ENCODE data around the gene KRT7. TPM values are rescaled to one million over a fixed set of nuclear protein-coding genes. Genes with fewer than 3 reads are reported as not detected.

Gene KRT7
- total and polyA plus RNA-seq, 4 donors = 0.37 to 9.9 (median 7.0) TPM

DNA sequence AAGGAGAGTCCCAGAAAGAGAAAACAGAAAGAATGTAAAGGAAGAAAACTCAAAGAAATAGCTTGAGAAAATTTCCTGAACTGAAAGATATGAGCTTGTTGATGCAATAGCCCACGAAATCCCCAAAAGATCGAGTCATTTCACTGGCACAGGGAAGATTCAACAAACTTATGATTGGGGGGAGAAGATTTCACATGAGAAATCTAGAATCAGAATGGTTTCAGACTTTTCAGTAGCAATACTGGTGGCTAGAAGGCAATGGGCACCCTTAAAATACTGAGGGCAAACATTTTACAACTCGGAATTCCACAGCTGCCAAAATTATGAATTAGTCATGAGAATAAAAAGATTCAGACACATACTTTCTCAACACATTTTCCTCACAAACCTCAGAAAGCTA is 8.9 kb upstream of the KRT7 start:
- Histone ChIP-seq H3K9me3 (ENCODE audit: control insufficient read depth in 4 of 4, low read length in 3 of 4) (no peaks in the 10 kb centered on the region), H3K36me3 (ENCODE audit: control insufficient read depth in 4 of 4, insufficient read depth in 3 of 4, low read depth in 1 of 4, low read length in 3 of 4) (no peaks in the 10 kb centered on the region), H3K9ac (ENCODE audit: low read depth in 1 of 2, low read length in 2 of 2) (no peak overlapping the region), H3K27me3 (ENCODE audit: control insufficient read depth in 4 of 4, insufficient read depth in 4 of 4, low read length in 3 of 4) (peaks cover 0 to 13% (median 4%) of the 10 kb centered on the region in 4 donors), H3K4me3 (ENCODE audit: low read depth in 1 of 3, low read length in 3 of 3) (no peak overlapping the region), H3K4me1 (ENCODE audit: control insufficient read depth in 4 of 4, insufficient read depth in 4 of 4, low read length in 3 of 4) (no peaks in the 10 kb centered on the region), H3K27ac (ENCODE audit: low read depth in 1 of 2, low read length in 2 of 2) (no peak overlapping the region)
- no peak for DNase-seq (ENCODE audit: low spot score)
- 68% methylated on average over 3 of the region's 3 CpGs for WGBS
- no peak for TF ChIP-seq ATF3 (IDR thresholded peaks at IDR 0.05)
- no peak for TF ChIP-seq RXRA (IDR thresholded peaks at IDR 0.05)
- TF ChIP-seq ZBTB33 (IDR thresholded peaks at IDR 0.05) = no peak
- no peak for TF ChIP-seq NR2F2 (IDR thresholded peaks at IDR 0.05)
- TF ChIP-seq HNF4A (conservative IDR thresholded peaks at IDR 0.05) = no peak
- no peak for TF ChIP-seq FOXA1 (IDR thresholded peaks at IDR 0.05)
- TF ChIP-seq, protein P1, sequence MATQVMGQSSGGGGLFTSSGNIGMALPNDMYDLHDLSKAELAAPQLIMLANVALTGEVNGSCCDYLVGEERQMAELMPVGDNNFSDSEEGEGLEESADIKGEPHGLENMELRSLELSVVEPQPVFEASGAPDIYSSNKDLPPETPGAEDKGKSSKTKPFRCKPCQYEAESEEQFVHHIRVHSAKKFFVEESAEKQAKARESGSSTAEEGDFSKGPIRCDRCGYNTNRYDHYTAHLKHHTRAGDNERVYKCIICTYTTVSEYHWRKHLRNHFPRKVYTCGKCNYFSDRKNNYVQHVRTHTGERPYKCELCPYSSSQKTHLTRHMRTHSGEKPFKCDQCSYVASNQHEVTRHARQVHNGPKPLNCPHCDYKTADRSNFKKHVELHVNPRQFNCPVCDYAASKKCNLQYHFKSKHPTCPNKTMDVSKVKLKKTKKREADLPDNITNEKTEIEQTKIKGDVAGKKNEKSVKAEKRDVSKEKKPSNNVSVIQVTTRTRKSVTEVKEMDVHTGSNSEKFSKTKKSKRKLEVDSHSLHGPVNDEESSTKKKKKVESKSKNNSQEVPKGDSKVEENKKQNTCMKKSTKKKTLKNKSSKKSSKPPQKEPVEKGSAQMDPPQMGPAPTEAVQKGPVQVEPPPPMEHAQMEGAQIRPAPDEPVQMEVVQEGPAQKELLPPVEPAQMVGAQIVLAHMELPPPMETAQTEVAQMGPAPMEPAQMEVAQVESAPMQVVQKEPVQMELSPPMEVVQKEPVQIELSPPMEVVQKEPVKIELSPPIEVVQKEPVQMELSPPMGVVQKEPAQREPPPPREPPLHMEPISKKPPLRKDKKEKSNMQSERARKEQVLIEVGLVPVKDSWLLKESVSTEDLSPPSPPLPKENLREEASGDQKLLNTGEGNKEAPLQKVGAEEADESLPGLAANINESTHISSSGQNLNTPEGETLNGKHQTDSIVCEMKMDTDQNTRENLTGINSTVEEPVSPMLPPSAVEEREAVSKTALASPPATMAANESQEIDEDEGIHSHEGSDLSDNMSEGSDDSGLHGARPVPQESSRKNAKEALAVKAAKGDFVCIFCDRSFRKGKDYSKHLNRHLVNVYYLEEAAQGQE (IDR thresholded peaks at IDR 0.05) = no peak
- no peak for TF ChIP-seq GABPA (IDR thresholded peaks at IDR 0.05 in 1 of 2, conservative IDR thresholded peaks at IDR 0.05 in 1 of 2)
- TF ChIP-seq RAD21 (IDR thresholded peaks at IDR 0.05) = no peak

- no peak for DNase-seq (ENCODE audit: low spot score)
- TF ChIP-seq ZBTB33 (IDR thresholded peaks at IDR 0.05) = no peak
- TF ChIP-seq, protein P1 (IDR thresholded peaks at IDR 0.05) = no peak
- no peak for TF ChIP-seq EGR1 (IDR thresholded peaks at IDR 0.05; ENCODE audit: low read depth in 2 of 2)
- no peak for TF ChIP-seq FOXA2 (IDR thresholded peaks at IDR 0.05)
- no peak for TF ChIP-seq HNF4G (IDR thresholded peaks at IDR 0.05)
- no peak for TF ChIP-seq RXRA (IDR thresholded peaks at IDR 0.05)
- TF ChIP-seq MAX (IDR thresholded peaks at IDR 0.05) = no peak
- no peak for TF ChIP-seq GABPA (IDR thresholded peaks at IDR 0.05 in 1 of 2, conservative IDR thresholded peaks at IDR 0.05 in 1 of 2)
- no peak for TF ChIP-seq SP1 (IDR thresholded peaks at IDR 0.05)
- TF ChIP-seq FOXA1 (IDR thresholded peaks at IDR 0.05) = no peak
- no peak for TF ChIP-seq YY1 (IDR thresholded peaks at IDR 0.05)
- no peak for TF ChIP-seq ATF3 (IDR thresholded peaks at IDR 0.05)
- no peak for TF ChIP-seq JUND (IDR thresholded peaks at IDR 0.05)
- TF ChIP-seq RAD21 (IDR thresholded peaks at IDR 0.05) = no peak
- no peak for TF ChIP-seq TAF1 (conservative IDR thresholded peaks at IDR 0.05)
- no peak for TF ChIP-seq NR2F2 (IDR thresholded peaks at IDR 0.05)
- no peak for TF ChIP-seq HNF4A (conservative IDR thresholded peaks at IDR 0.05)
- TF ChIP-seq CTCF (IDR thresholded peaks at IDR 0.05; ENCODE audit: low read depth, low read length, missing input control) = no peak
- Histone ChIP-seq H3K9me3 (ENCODE audit: control insufficient read depth in 4 of 4, low read length in 3 of 4) (no peaks in the 10 kb centered on the region), H3K4me3 (ENCODE audit: low read depth in 1 of 3, low read length in 3 of 3) (no peak overlapping the region), H3K27me3 (ENCODE audit: control insufficient read depth in 4 of 4, insufficient read depth in 4 of 4, low read length in 3 of 4) (peaks cover 0 to 19% (median 3%) of the 10 kb centered on the region in 4 donors), H3K4me1 (ENCODE audit: control insufficient read depth in 4 of 4, insufficient read depth in 4 of 4, low read length in 3 of 4) (no peaks in the 10 kb centered on the region), H3K36me3 (ENCODE audit: control insufficient read depth in 4 of 4, insufficient read depth in 3 of 4, low read depth in 1 of 4, low read length in 3 of 4) (no peaks in the 10 kb centered on the region), H3K27ac (ENCODE audit: low read depth in 1 of 2, low read length in 2 of 2) (no peak overlapping the region), H3K9ac (ENCODE audit: low read depth in 1 of 2, low read length in 2 of 2) (no peak overlapping the region)
- 68% methylated on average over 4 of the region's 4 CpGs for WGBS
Measured at GRCh38 chr12:52225752-52226151, 7.3 kb upstream of the KRT7 start.

Data from liver (tissue), 9 donors.